ENCODE data around the gene TEC.

GRCh38 chr4:48254381-48255071 is 15.1 kb downstream of the TEC start:
- no peak for TF ChIP-seq CTCF (IDR thresholded peaks at IDR 0.05)
- no peak for TF ChIP-seq POLR2AphosphoS5 (IDR thresholded peaks at IDR 0.05)
- TF ChIP-seq EP300 (IDR thresholded peaks at IDR 0.05) = no peak
- TF ChIP-seq POLR2A (IDR thresholded peaks at IDR 0.05) = no peak
